Psoas muscle (tissue), 8 donors: Measurements from ENCODE around the gene ESPN. TPM values are rescaled to one million over a fixed set of nuclear protein-coding genes. Genes with fewer than 3 reads are reported as not detected.
"Not testable (repeated sequence)": the region's sequence is repeated elsewhere in the genome, so short reads cannot be mapped to it uniquely, and the experiment has no call there.

Source experiments
- ATAC-seq, 4 donors: fragments of 200-7000 bp; cut with Tn5 transposase; one replicate each; pipeline ENCODE4 v1.9.1; 2020; ENCODE audit warnings: moderate library complexity in 3 of 4, mild to moderate bottlenecking in 2 of 4
- DNase-seq, 2 donors: peaks; one replicate each; pipeline ENCODE4 v3.0.0-alpha.2; 2020
- H3K27ac ChIP-seq: fragments of 200-600 bp; one replicate; pipeline ENCODE4 v1.8.0; 2022
- H3K27me3 ChIP-seq, 3 donors: fragments of 200-600 bp in 1 of 3; one replicate each; pipeline versions ENCODE4 v1.6.1 to v1.8.0; 2013 to 2022; ENCODE audit warnings: low read length in 2 of 3, mild to moderate bottlenecking in 2 of 3, moderate library complexity in 1 of 3; ENCODE audit not compliant: insufficient read depth in 3 of 3
- H3K36me3 ChIP-seq, 2 donors: fragments of 200-600 bp in 1 of 2; one replicate each; pipeline versions ENCODE4 v1.6.1 to v1.8.0; 2013 to 2022; ENCODE audit warnings: low read depth in 1 of 2, mild to moderate bottlenecking in 1 of 2, moderate library complexity in 1 of 2; ENCODE audit not compliant: insufficient read depth in 1 of 2
- H3K4me1 ChIP-seq: fragments of 200-600 bp; one replicate; pipeline ENCODE4 v1.8.0; 2022
- H3K4me3 ChIP-seq: fragments of 200-600 bp; one replicate; pipeline ENCODE4 v1.8.0; 2022; ENCODE audit warnings: mild to moderate bottlenecking
- H3K9me3 ChIP-seq: fragments of 200-600 bp; one replicate; pipeline ENCODE4 v1.8.0; 2022
- WGBS, 3 donors: extraction: QIAGEN DNeasy Blood & Tissue Kit; methylation state at CpG; one replicate each; pipeline versions ENCODE4 v1.1.6 to v1.1.7; 2013; 5-methylcytosine and 5-hydroxymethylcytosine counted together
- intact Hi-C, 2 donors: fragments of 100-400 bp; cut with DNase I; formaldehyde crosslinking; loops; one replicate each; pipeline versions ENCODE4 v1.11.0 to v1.14.2; 2022
- polyA plus RNA-seq, 3 donors: library from polyadenylated mRNA; stranded (reverse); fragments of 200-250 nt; gene quantifications; one replicate each; pipeline ENCODE4 v1.2.3, GENCODE V29; 2013
- total RNA-seq, 4 donors: library from RNA; stranded (reverse); fragmentation: NEBNext Ultra II Directional in 2 of 4; extraction: Animal tissue kit (Norgen Biotek cat#: 25700) in 2 of 4; gene quantifications; one replicate each; pipeline versions ENCODE4 v1.2.1 to v1.2.4, GENCODE V29; 2021 to 2023
- TF ChIP-seq, protein P1 (sequence below): fragments of 200-600 bp; IDR thresholded peaks from one replicate; pipeline ENCODE4 v1.8.0; 2022; ENCODE audit warnings: antibody characterized with exemption
- donor health status: healthy with polysubstance abuse.
- donor health status: DM: no; HTN: no; CAD: no; lungs with moderate emphysema.
- donor health status: Bipolar disorder and iron deficiency.
- donor health status: healthy.
- donor health status: DM: yes; HTN: yes; CAD: no.
- donor health status: DM: no; HTN: no; CAD: no.
- donor health status: DM: no; HTN: no; CAD: no.
- donor health status: DM: yes; HTN: yes; CAD: no.

The ESPN gene
- total and polyA plus RNA-seq, 7 donors, result 0.12 TPM; not detected in 6

DNA sequence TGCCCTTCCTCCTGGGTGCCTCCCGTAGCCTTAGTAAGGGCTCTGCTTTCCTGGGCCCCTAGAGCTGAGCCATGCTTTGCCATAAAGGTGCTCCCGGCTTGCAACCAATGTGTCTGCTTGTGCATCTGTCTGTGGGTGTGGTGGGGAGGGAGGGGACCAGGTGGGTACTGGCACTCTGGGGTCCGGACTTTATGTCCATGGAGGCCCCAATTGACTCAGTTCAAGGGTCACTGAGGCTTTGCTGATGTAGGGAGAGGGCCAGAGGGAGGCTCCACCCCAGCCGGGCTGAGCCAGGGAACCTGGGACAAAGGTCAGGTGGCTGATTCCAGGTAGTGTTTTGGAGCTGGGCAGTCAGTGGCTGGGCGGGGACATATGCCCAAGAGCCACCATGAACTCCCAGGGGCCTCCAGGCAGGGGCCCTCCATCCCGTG is 26.4 kb downstream of the ESPN start:
- no peaks in the 10 kb centered on the region for H3K36me3 ChIP-seq
- TF ChIP-seq, protein P1, sequence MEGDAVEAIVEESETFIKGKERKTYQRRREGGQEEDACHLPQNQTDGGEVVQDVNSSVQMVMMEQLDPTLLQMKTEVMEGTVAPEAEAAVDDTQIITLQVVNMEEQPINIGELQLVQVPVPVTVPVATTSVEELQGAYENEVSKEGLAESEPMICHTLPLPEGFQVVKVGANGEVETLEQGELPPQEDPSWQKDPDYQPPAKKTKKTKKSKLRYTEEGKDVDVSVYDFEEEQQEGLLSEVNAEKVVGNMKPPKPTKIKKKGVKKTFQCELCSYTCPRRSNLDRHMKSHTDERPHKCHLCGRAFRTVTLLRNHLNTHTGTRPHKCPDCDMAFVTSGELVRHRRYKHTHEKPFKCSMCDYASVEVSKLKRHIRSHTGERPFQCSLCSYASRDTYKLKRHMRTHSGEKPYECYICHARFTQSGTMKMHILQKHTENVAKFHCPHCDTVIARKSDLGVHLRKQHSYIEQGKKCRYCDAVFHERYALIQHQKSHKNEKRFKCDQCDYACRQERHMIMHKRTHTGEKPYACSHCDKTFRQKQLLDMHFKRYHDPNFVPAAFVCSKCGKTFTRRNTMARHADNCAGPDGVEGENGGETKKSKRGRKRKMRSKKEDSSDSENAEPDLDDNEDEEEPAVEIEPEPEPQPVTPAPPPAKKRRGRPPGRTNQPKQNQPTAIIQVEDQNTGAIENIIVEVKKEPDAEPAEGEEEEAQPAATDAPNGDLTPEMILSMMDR, result no peak
- no peak overlapping the region for H3K27ac ChIP-seq
- intact Hi-C loops, result no loop called here
- H3K9me3 ChIP-seq, result no peaks in the 10 kb centered on the region
- no peak for DNase-seq
- no peaks in the 10 kb centered on the region for H3K4me1 ChIP-seq
- no peak for ATAC-seq
- WGBS, 3 donors, result 64 to 68% (median 66%) methylated on average over 6 of the region's 6 CpGs
- H3K4me3 ChIP-seq, result no peak overlapping the region
- peaks cover 0 to 94% (median 26%) of the 10 kb centered on the region in 3 donors for H3K27me3 ChIP-seq

DNA sequence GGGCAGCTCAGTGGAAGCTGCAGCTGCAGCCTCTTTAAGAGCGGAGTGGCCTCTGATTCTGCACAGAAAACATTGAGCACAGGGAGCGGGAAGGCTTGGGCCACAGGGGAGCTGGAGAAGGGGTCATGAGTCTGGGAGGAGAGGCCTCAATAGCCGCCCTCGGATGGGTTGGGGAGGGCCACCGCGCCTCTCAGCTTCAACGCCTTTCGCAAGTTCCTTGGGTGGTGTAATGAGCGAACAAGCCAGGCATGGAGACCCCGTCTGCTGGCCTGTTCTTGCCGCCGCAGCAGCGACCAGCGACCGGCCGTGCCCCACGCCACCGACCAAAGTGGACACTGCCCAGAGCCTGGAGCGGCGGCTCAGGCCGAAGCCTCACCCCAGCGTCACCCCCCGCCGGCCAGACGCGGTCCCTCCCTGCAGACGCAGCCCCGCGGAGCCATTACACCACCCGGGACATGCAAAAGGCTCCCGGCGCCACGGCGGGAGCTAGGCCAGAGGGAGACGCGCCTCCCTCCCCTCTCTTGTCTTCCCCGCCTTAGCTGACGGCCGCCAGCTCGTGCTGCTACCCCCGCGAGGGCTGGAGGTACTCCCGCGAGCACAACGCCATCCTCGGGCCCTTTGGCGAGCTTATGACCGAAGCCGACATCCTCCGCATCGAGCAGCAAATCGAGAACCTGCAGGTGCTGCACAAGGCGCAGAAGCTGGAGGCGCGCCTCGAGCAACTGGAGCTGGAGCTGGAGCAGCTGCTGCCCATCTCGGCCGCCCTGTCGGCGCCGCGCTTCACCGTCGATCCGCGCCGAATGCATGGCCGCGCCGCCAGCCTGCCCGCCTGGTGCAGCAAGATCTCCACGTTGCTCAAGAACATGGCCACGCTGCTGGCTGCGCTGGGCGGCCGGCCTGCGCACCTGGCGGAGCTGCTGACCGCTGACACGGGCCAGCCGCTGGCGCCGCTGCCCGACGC is 29.6 kb downstream of the ESPN start:
- H3K36me3 ChIP-seq, H3K4me1 ChIP-seq, intact Hi-C loops, H3K4me3 ChIP-seq, H3K27ac ChIP-seq, DNase-seq, H3K9me3 ChIP-seq: not testable (repeated sequence)
- peak in 2 of 4 donors; percentile 72 to 76 for ATAC-seq
- peaks cover 0 to 80% (median 22%) of the 10 kb centered on the region in 3 donors for H3K27me3 ChIP-seq
- WGBS, 3 donors, result 6 to 11% (median 6%) methylated on average over 71 to 85 of the region's 85 CpGs

DNA sequence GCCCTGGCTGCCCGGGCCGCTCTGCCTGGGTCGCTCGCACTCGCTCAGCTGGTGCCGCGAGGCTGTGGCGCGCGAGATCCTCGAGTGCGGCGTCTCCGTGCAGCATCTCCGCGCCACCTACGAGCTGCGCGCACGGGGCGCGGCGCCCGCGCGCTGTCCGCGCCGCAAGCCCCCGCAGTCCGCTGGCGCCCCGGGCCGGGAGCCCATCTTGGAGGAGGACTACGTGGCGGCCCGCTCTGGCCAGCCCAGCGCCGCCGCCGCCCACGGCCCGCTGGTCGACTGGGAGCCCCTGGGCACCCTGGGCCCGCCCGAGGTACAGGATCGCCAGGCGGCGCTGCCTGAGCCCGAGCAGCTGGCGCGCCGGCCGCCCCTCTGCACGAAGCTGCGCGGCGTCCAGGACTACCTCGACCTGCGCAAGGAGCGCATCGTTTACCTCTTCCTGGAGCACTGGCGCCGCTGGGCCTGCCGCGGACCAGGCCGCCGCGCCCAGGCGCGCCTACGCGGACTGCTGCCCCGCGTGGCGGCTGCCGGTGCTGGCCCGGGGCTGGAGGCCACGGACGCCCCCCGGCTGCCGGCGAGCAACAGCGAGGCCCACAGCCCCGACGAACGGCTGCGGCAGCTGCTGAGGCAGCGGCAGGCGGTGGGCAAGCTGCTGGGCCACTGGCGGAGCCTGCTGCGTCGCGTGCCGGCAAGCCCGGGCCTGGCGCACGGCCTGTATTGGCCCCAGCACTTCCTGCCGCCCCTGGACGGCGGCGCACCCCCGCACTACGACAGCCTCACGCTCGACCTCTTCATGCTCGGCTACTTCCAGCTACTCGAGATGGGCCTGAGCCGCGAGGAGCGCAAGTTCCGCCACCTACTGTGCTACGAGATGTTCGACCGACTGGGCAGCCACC is 30.5 kb downstream of the ESPN start:
- Histone ChIP-seq H3K27ac (no peak overlapping the region), H3K27me3 (peaks cover 0 to 80% (median 24%) of the 10 kb centered on the region in 3 donors), H3K4me3 (no peak overlapping the region), H3K36me3 (no peaks in the 10 kb centered on the region), H3K9me3 (no peaks in the 10 kb centered on the region), H3K4me1 (no peaks in the 10 kb centered on the region)
- TF ChIP-seq, protein P1, result no peak
- 2 to 3% (median 2%) methylated on average over 82 to 115 of the region's 115 CpGs for WGBS, 3 donors
- ATAC-seq (peak in 2 of 4 donors; percentile 26 to 37), DNase-seq (no peak)
- intact Hi-C loops, result no loop called here

DNA sequence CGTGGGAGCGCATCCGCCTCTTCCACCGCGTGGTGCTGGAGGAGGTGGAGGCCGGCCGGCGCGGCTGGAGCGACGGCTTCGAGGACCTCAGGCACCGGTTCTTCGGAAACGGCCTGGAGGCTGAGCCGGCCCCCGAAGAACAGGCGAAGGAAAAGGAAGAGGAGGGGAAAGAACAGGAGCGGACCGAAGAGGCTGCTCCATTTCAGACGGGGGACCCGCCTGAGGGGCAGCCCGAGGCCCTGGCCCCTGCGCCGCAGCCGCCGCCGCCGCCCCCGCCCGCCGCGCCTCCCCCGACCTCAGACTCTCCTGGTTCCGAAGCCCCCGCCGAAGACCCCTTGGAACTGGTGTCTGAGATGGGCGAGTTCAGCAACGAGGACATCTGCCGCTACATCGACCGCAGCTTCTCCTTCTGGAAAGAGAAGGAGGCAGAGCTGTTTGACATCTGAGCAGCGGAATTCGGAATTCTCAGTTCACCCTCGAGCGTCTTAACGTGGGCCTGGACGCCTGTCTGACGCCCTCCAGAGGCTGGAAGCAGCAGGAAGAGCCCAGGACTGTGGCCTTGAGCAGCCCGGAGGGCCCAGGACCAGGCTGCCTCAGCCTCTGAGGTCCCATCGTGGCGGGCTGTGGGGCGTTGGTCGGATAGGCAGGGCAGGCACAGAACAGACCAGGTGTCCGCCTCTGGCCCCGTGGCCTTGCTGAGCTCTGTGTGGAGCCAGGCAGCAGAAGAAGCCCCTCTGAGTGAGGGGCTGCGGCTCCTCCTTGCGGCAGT is 31.4 kb downstream of the ESPN start:
- ATAC-seq, H3K9me3 ChIP-seq, DNase-seq, intact Hi-C loops, H3K27ac ChIP-seq, H3K36me3 ChIP-seq, H3K4me1 ChIP-seq, H3K4me3 ChIP-seq: not testable (repeated sequence)
- WGBS, 3 donors, result 20 to 28% (median 27%) methylated on average over 38 to 58 of the region's 58 CpGs
- H3K27me3 ChIP-seq, result peaks cover 0 to 81% (median 24%) of the 10 kb centered on the region in 3 donors

DNA sequence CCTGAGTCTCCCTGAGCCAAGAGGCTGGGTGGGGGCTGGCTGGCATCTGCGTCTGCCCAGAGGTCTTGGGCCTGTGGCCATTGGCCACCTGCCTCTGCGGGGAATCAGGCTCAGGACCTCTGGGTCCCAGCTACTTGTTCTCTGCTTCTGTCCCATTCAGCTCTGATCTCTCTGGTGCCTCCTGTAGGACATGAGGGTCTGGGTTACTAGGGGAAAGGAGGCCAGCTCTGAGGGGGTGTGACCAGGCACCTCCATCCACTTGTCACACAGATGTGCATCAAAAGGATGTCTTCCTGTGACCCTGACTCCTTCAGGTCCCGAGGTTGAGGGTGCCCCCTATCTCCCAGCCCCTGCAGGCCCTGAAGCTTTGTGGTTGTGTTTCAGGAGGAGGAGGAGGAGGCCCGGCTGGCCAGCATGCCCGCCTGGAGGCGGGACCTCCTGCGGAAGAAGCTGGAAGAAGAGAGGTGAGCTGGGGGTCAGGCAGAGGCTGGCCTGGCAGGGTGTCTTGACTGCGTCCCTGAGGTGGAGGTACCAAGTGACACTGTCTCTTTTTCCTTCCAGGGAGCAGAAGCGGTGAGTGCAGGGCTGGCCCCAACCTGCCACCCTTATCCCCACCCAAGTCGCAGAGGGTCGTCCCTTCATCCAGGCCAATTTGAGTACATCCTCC is 32.4 kb downstream of the ESPN start:
- intact Hi-C loops, result no loop called here
- Histone ChIP-seq H3K4me3 (no peak overlapping the region), H3K27me3 (peaks cover 0 to 80% (median 20%) of the 10 kb centered on the region in 3 donors), H3K27ac (no peak overlapping the region), H3K9me3 (no peaks in the 10 kb centered on the region), H3K36me3 (no peaks in the 10 kb centered on the region), H3K4me1 (no peaks in the 10 kb centered on the region)
- TF ChIP-seq, protein P1, result no peak
- ATAC-seq (no peak), DNase-seq (no peak)
- 72 to 73% (median 72%) methylated on average over 10 to 11 of the region's 11 CpGs for WGBS, 3 donors
